C4-2B (cell line): Measurements from ENCODE around the gene ACAN.

Source experiments
- CTCF ChIP-seq: fragments of 450-650 bp; conservative IDR thresholded peaks from 2 replicates; pipeline ENCODE4 v1.5.1; 2017; ENCODE audit warnings: mild to moderate bottlenecking
- ZFX ChIP-seq: fragments of 450-650 bp; IDR thresholded peaks from 2 replicates; pipeline ENCODE4 v1.6.1; 2017

- TF ChIP-seq CTCF (no peak), ZFX (no peak)
Measured at GRCh38 chr15:88799341-88799740, 3.9 kb upstream of the ACAN start.
